HG03342 (cell line): ENCODE results near the gene RAB8B.
"Not testable (repeated sequence)": the region's sequence is repeated elsewhere in the genome, so short reads cannot be mapped to it uniquely, and the experiment has no call there.

Experiments
- ATAC-seq: cut with Tn5 transposase; IDR thresholded peaks from one replicate; pipeline ENCODE4 v1.9.1; 2021; ENCODE audit warnings: mild to moderate bottlenecking, moderate library complexity; ENCODE audit not compliant: unreplicated experiment

Gene RAB8B

GRCh38 chr15:63203451-63204090, 14.2 kb downstream of the RAB8B start:
- ATAC-seq: no peak

- no peak for ATAC-seq
These were observed 16.7 kb downstream of the RAB8B start for GRCh38 chr15:63206079-63206478.

GRCh38 chr15:63208824-63209223, 19.4 kb downstream of the RAB8B start:
- not testable (repeated sequence) for ATAC-seq

DNA sequence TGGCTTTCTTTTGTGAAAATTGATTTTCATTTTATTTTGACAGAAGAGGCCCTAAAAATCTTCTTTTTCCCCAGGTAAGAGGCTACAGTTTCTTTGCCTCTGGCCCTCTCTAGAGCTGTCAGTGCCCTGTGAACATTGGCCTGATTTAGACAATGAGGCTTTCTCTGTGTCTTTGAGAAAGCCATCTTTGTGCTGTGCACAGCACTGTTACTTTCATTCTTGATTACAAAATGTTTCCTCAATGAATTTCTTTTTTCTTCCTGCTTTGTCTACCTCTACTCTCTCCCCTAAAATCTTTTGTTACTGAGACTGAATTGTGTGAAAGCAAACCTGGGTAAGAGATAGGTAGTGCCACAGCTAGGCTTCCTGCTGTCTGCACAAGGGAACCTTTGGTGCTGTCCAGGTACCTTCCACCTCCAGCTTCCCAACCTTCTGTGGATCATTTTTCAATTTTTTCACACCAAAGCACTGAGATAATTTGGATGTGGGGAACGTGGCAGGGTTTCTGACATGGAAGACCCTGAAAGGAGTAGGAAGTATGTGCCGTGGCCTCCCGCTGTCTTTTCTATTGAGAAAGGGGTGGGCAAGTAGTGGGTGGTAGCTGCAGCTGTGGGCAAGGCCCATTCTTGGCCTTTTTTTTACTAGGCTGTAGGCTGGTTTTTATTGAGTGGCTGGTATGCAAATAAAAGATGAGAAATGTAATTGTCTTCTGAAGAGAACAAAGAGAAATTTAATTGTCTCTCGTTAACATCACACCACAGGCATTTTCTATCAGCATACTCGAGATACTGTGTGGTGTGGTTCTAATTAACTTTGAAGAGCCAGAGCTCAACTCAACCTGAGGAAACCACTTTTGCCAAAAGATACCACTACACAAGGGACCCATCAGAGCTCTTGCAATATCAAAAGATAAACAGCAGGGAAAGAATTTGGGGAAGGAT, 21.0 kb downstream of the RAB8B start:
- ATAC-seq: no peak

- no peak for ATAC-seq
These were observed 21.7 kb downstream of the RAB8B start for GRCh38 chr15:63211092-63211490.

DNA sequence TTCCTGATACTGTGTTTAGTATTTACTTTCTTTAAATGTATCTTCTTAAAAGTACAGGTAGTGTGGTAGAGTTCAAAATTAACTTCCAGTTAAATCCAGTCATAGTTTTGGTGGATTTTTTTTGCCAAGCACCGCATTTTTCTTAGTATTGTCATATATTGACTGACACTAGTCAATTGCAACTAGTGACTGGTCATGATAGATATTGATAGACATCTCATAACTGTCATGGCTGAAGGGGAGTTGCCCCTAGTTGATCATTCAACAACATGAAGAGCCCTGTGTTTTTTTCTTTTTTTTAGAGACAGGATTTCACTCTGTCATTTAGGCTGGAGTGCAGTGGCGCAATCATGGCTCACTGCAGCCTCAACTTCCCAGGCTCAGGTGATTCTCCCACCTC, 22.1 kb downstream of the RAB8B start:
- ATAC-seq: no peak

DNA sequence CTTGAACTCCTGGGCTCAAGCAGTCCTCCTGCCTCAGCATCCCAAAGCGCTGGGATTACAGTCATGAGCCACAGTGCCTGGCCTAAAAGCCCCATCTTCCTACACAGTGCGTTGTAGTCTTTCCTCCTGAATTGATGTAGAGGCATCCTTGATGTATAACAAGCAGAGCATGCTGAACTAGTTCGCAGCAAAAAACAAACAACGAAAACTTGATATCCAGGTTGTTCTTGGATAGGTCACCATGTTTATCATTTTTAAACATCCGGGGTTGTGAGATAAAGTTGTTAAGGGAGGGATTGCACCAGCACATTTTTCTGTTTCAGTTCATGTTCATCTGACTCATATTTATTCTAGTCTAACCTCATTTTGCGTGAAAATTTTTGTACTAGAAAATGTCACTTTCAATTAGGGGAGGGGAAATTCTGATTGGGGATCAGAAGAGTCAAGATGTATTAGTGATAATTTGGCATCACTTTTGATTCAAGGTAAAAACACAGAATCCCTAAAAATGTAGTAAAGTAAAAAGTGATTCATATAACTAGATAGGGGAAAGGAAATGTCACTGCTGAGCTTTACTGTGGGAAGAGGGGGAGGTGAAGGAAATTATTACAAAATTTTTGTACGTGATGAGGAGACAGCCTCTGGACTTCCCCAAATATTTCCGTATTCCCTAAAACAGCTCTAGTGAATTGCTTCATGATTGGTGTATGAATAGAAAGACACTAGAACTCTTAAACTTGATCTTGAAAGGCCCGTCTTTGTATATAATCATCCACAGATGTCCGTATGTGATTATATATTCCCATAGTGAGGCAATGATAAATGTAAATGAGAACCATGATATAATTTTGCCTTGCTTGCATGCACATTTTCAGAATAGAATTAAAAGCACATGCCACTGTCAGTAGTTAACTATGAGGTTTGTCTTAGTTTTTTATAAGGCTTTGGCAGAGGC, 22.9 kb downstream of the RAB8B start:
- ATAC-seq: peak; percentile 50

- no peak for ATAC-seq
These were observed 28.8 kb downstream of the RAB8B start for GRCh38 chr15:63218100-63218808.

DNA sequence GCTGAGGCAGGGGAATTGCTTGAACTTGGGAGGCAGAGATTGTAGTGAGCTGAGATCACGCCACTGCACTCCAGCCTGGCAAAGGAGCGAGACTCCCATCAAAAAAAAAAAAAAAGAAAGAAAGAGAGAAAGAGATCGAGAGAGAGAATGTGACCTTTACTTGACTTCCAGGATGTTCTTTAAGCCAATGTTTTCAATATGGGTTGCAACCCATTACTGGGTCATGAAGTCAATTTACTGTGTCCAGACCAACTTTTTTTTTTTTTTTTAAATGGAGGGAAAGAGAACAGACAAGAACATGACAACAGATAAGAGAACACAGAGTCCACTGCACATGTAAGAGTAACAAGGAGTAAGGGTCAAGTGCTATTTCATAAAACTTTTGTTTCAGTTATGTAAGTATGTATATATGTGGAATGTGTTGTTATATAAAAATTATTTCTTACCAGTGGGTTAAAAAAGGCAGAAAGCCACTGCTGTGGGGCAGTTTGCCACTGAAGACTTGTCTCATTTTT, 29.8 kb downstream of the RAB8B start:
- ATAC-seq: no peak

DNA sequence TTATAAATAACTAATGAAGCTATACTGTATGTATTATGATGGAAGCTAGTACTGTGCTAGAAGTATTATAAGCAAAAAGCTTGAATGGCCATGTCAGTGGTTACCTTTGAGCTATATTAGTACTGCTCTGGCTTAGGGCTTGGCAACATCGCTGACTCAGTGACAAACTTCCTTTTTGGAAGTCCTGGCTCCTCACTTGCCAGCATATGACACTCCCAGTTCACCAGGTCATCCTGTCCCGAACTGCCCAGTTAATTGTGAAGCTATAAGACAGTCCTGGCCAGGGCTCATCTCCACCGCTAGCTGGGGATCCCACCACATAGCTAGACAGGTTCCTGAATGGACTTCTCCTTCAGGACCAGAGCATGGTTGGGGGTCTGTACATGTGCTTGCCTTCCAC, 31.9 kb downstream of the RAB8B start:
- no peak for ATAC-seq

GRCh38 chr15:63223463-63223862, 34.1 kb downstream of the RAB8B start:
- ATAC-seq: no peak

GRCh38 chr15:63225381-63225780, 36.0 kb downstream of the RAB8B start:
- no peak for ATAC-seq

- no peak for ATAC-seq
These were observed 36.9 kb downstream of the RAB8B start for GRCh38 chr15:63226155-63226883.

DNA sequence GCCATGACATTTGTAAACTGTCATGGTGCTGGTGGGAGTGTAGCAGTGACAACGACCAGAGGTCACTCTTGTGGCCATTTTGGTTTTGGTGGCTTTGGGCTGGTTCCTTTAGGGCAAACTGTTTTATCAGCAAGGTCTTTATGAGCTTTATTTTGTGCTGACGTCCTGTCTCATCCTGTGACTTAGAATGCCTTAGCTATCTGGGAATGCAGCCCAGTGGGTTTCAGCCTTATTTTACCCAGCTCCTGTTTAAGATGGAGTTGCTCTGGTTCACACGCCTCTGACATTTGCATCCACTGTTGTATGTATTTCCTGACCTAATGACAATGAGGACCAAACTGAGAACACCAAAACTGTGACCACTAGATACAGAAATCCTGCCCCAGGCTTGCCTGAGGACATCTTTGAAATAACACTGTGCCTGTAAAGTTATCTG, 37.6 kb downstream of the RAB8B start:
- no peak for ATAC-seq

DNA sequence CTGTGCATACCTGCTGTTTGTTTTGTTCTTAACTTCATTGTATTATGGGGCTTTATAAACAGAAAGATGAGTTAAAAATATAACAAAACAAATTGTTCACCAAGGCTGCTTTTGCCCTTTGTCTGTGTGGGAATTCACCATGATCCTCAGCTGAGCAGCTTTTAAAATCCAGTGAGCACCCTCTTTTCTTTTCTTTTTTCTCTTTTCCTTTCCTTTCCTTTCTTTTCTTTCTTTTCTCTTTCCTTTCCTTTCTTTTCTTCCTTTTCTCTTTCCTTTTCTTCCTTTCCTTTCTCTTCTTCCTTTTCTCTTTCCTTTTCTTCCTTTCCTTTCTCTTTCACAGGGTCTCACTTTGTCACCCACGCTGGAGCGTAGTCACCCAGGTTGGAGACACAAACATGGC, 38.3 kb downstream of the RAB8B start:
- no peak for ATAC-seq

GRCh38 chr15:63231206-63231605, 41.8 kb downstream of the RAB8B start:
- no peak for ATAC-seq

GRCh38 chr15:63231706-63232105, 42.3 kb downstream of the RAB8B start:
- no peak for ATAC-seq

GRCh38 chr15:63232405-63232804, 43.0 kb downstream of the RAB8B start:
- no peak for ATAC-seq

DNA sequence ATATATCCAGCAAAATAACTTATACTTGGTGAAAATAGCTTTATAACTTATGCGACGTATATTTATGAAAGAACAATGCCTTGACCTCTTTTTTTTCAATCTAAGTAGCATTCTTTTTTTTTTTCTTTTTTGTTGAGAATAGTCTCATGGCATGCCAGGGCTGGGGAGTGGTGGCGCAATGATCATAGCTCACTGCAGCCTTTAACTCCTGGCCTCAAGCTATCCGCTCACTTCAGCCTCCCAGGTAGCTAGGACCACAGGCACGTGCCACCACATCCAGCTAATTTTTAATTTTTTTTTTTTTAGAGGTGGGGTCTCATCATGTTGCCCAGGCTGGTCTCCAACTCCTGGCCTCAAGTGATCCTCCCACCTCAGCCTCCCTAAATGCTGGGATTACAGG, 43.5 kb downstream of the RAB8B start:
- no peak for ATAC-seq
